BLaER1 treated with 17β-estradiol and CSF1 and Interleukin-3, amounts not matched to agents 10 nM and 100 nM (cell line): ENCODE measurements around the gene TAF1D.
"Not testable (repeated sequence)": the region's sequence is repeated elsewhere in the genome, so short reads cannot be mapped to it uniquely, and the experiment has no call there.

Source experiments
- H3K27ac ChIP-seq, 11 experiments: shearing (Covaris generic); formaldehyde crosslinking; 2 replicates each; pipeline ENCODE4 v1.8.1; 2022
- H3K27me3 ChIP-seq, 11 experiments: shearing (Covaris generic); formaldehyde crosslinking; 2 replicates each; pipeline ENCODE4 v1.8.1; 2022
- H3K36me3 ChIP-seq, 11 experiments: shearing (Covaris generic); formaldehyde crosslinking; 2 replicates each; pipeline ENCODE4 v1.8.1; 2022
- H3K4me1 ChIP-seq, 10 experiments: shearing (Covaris generic); formaldehyde crosslinking; 2 replicates each; pipeline ENCODE4 v1.8.1; 2022
- H3K4me2 ChIP-seq, 11 experiments: shearing (Covaris generic); formaldehyde crosslinking; 2 replicates each; pipeline ENCODE4 v1.8.1; 2022
- H3K4me3 ChIP-seq, 10 experiments: shearing (Covaris generic); formaldehyde crosslinking; 2 replicates each; pipeline ENCODE4 v1.8.1; 2022
- H3K9ac ChIP-seq, 11 experiments: shearing (Covaris generic); formaldehyde crosslinking; 2 replicates each; pipeline ENCODE4 v1.8.1; 2022
- H3K9me3 ChIP-seq, 11 experiments: shearing (Covaris generic); formaldehyde crosslinking; replicated peaks in 1 of 11; 2 replicates each; pipeline ENCODE4 v1.8.1; 2022
- H4K20me1 ChIP-seq, 11 experiments: shearing (Covaris generic); formaldehyde crosslinking; 2 replicates each; pipeline ENCODE4 v1.8.1; 2022
- Cebpa-rat ChIP-seq, 11 experiments: shearing (Covaris generic); IDR thresholded peaks; 2 replicates each; pipeline ENCODE4 v1.8.1; 2022

The TAF1D gene, protein sequence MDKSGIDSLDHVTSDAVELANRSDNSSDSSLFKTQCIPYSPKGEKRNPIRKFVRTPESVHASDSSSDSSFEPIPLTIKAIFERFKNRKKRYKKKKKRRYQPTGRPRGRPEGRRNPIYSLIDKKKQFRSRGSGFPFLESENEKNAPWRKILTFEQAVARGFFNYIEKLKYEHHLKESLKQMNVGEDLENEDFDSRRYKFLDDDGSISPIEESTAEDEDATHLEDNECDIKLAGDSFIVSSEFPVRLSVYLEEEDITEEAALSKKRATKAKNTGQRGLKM

DNA sequence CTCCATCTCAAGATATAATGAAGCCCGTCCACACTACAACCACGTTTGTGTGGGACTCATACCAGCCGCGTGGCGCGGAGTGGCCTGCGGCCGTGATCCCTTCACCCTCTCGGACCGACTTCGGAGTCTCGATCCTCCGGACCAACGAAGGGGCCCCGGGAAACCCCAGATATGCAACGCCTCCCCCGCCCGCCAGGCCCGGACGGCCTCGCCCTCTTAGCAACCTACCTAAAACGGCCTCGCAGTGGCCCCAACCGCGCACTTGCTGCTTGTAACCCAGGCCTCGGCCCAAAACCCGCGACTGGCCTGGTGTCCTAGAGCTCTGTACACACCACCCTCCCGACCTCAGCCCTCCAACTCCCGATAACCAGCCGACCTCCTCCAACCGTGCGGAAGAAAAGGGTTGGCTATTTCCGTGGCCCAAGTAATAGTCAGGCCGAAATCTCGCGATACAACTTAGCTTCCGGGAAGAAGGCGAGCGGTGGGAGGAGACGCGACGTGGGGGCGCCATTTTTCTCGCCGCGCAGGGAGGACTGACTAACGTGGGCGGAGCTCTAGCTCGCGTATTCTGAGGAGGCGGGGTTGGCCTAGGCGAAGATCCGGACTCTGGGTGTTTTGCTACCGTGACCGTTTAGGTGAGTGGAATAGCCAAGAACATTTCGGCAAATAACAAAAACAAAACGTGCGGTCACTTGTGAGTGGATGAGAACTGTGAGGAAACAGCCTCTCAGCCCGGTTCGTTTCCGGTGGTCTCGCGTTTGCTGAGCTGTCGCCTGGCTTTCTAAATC, at the start of gene TAF1D, which contains the start of gene C11orf54:
TSS of gene TAF1D (minus strand) at position 402 of the 788 bp plus-strand sequence. CDS start 2,191 bp downstream, outside the sequence.
TSS of gene C11orf54 (plus strand) at position 579 of the 788 bp plus-strand sequence. CDS start 5,722 bp downstream, outside the sequence.
- no peaks in the 10 kb centered on the region for H3K9me3 ChIP-seq
- no peaks in the 10 kb centered on the region for H3K27me3 ChIP-seq
- H3K36me3 ChIP-seq: peaks cover 42 to 53% (median 50%) of the 10 kb centered on the region in 11 experiments
- H3K4me1 ChIP-seq: peaks cover 39 to 58% (median 48%) of the 10 kb centered on the region in 10 experiments
- no peak for TF ChIP-seq Cebpa-rat (IDR thresholded peaks at IDR 0.05)
- H3K9ac ChIP-seq: peak within 1 kb of the TSS; percentile 91 to 99 (median 98)
- peaks cover 40 to 50% (median 43%) of the 10 kb centered on the region in 11 experiments for H4K20me1 ChIP-seq
- H3K27ac ChIP-seq: peak within 1 kb of the TSS; percentile 91 to 99 (median 97)
- H3K4me2 ChIP-seq: peak within 1 kb of the TSS; percentile 86 to 99 (median 95)
- peak within 1 kb of the TSS; percentile 74 to 97 (median 82) for H3K4me3 ChIP-seq

DNA sequence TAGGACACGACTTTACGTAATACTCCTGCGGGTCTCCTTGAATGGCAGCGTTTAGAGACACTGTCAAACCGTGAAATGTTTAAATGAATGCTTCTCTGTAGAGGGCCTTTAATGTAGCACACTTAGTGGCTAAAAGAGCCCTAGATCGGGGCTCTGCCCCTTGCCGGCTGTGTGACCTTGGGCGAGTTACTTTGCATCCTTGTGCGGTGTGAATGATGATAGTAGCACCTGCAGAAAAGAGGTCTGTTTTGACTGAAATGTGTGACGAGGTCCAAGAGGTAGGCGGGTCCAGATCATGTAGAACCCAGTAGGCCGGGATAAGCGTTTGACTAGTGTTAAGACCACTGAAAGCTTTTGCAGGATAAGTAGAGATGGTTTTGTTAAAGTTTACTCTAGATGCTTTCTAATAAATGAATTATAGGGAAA, 43.7 kb upstream of the TAF1D start:
- Histone ChIP-seq H3K4me1 (peaks cover 23 to 35% (median 30%) of the 10 kb centered on the region in 10 experiments), H3K9ac (peak overlapping the region; percentile 90 to 100 (median 99)), H3K36me3 (peaks cover 17 to 46% (median 43%) of the 10 kb centered on the region in 11 experiments), H3K27me3 (no peaks in the 10 kb centered on the region), H3K9me3 (peaks cover 0 to 6% (median 0%) of the 10 kb centered on the region in 11 experiments; a peak in 3 of 22 replicates), H3K4me3 (peak overlapping the region; percentile 82 to 99 (median 93)), H3K27ac (peak overlapping the region; percentile 85 to 100 (median 98); a peak in 21 of 22 replicates), H3K4me2 (peak overlapping the region; percentile 89 to 99 (median 97)), H4K20me1 (peaks cover 51 to 57% (median 53%) of the 10 kb centered on the region in 11 experiments)
- no peak for TF ChIP-seq Cebpa-rat (IDR thresholded peaks at IDR 0.05)

- Histone ChIP-seq H4K20me1 (peaks cover 45 to 51% (median 47%) of the 10 kb centered on the region in 11 experiments), H3K9me3 (peaks cover 0 to 11% (median 0%) of the 10 kb centered on the region in 11 experiments; a peak in 3 of 22 replicates), H3K4me1 (peaks cover 23 to 35% (median 30%) of the 10 kb centered on the region in 10 experiments), H3K4me2 (peak within 1 kb of the TSS; percentile 89 to 99 (median 97)), H3K36me3 (peaks cover 12 to 40% (median 37%) of the 10 kb centered on the region in 11 experiments; a peak in 21 of 22 replicates), H3K4me3 (peak within 1 kb of the TSS; percentile 82 to 99 (median 93)), H3K27ac (peak within 1 kb of the TSS; percentile 85 to 100 (median 98)), H3K9ac (peak within 1 kb of the TSS; percentile 90 to 100 (median 99)), H3K27me3 (no peaks in the 10 kb centered on the region)
- no peak for TF ChIP-seq Cebpa-rat (IDR thresholded peaks at IDR 0.05)
These were observed 43.0 kb upstream of the TAF1D start, which contains the start of gene MED17 for GRCh38 chr11:93784145-93784934. MED17 (plus strand) TSS chr11:93784282; CDS start chr11:93784514, 232 bp downstream.

GRCh38 chr11:93783765-93784144, 42.5 kb upstream of the TAF1D start:
- peaks cover 6 to 34% (median 31%) of the 10 kb centered on the region in 11 experiments; a peak in 21 of 22 replicates for H3K36me3 ChIP-seq
- no peaks in the 10 kb centered on the region for H3K27me3 ChIP-seq
- H4K20me1 ChIP-seq: peaks cover 39 to 45% (median 41%) of the 10 kb centered on the region in 11 experiments
- H3K27ac ChIP-seq: peak overlapping the region in 10 of 11 experiments; percentile 94 to 100 (median 98); a peak in 19 of 22 replicates
- peaks cover 23 to 35% (median 30%) of the 10 kb centered on the region in 10 experiments for H3K4me1 ChIP-seq
- peak overlapping the region; percentile 90 to 100 (median 99) for H3K9ac ChIP-seq
- H3K4me3 ChIP-seq: peak overlapping the region; percentile 82 to 99 (median 93)
- peak overlapping the region; percentile 65 to 97 (median 79) for H3K4me2 ChIP-seq
- TF ChIP-seq Cebpa-rat (IDR thresholded peaks at IDR 0.05): no peak
- peaks cover 0 to 11% (median 0%) of the 10 kb centered on the region in 11 experiments; a peak in 3 of 22 replicates for H3K9me3 ChIP-seq

DNA sequence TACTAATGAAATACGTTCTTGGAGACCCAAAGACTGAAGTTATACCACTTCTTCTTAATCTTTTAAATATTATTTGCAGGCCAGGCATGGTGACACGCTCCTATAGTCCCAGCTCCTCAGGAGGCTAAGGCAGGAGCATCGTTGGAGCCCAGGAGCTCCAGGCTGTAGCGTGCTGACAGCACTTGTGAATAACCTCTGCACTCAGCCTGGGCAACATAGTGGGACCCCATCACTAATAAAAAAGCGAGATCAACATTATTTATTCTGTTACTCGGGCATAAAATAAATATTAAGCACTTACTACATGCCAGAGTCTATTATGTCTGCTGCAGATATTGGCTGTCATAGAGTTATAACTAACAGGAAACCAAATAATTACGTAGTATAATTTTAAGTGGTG, 42.1 kb upstream of the TAF1D start:
- Histone ChIP-seq H3K27ac (peak overlapping the region in 9 of 11 experiments; percentile 96 to 100 (median 98); a peak in 17 of 22 replicates), H3K4me2 (peak overlapping the region; percentile 65 to 97 (median 79)), H3K36me3 (peaks cover 2 to 30% (median 27%) of the 10 kb centered on the region in 11 experiments; a peak in 21 of 22 replicates), H3K9ac (peak overlapping the region; percentile 90 to 100 (median 99); a peak in 21 of 22 replicates), H4K20me1 (peaks cover 35 to 41% (median 37%) of the 10 kb centered on the region in 11 experiments), H3K27me3 (no peaks in the 10 kb centered on the region), H3K4me1 (peaks cover 23 to 35% (median 30%) of the 10 kb centered on the region in 10 experiments), H3K4me3 (peak overlapping the region; percentile 82 to 99 (median 93)), H3K9me3 (peaks cover 0 to 11% (median 0%) of the 10 kb centered on the region in 11 experiments; a peak in 3 of 22 replicates)
- TF ChIP-seq Cebpa-rat (IDR thresholded peaks at IDR 0.05): no peak

GRCh38 chr11:93775289-93775688, 34.0 kb upstream of the TAF1D start:
- H3K9ac ChIP-seq: no peak overlapping the region
- H3K9me3 ChIP-seq: peaks cover 16 to 39% (median 30%) of the 10 kb centered on the region in 11 experiments
- no peaks in the 10 kb centered on the region for H4K20me1 ChIP-seq
- H3K4me2 ChIP-seq: peak overlapping the region in 8 of 11 experiments; percentile 27 to 64 (median 52); a peak in 13 of 22 replicates
- no peak overlapping the region for H3K4me3 ChIP-seq
- peak overlapping the region in 8 of 11 experiments; percentile 29 to 65 (median 60); a peak in 9 of 22 replicates for H3K27ac ChIP-seq
- H3K4me1 ChIP-seq: peaks cover 11 to 35% (median 26%) of the 10 kb centered on the region in 10 experiments
- no peaks in the 10 kb centered on the region for H3K27me3 ChIP-seq
- TF ChIP-seq Cebpa-rat (IDR thresholded peaks at IDR 0.05): no peak
- peaks cover 6 to 16% (median 12%) of the 10 kb centered on the region in 11 experiments; a peak in 14 of 22 replicates for H3K36me3 ChIP-seq

- Histone ChIP-seq H3K9ac (peak overlapping the region in 1 of 11 experiments; percentile 40; a peak in 1 of 22 replicates), H3K4me2 (peak overlapping the region; percentile 14 to 64 (median 48); a peak in 20 of 22 replicates), H3K4me1 (peaks cover 11 to 37% (median 26%) of the 10 kb centered on the region in 10 experiments), H3K9me3 (peaks cover 16 to 39% (median 28%) of the 10 kb centered on the region in 11 experiments), H3K27ac (peak overlapping the region in 9 of 11 experiments; percentile 29 to 65 (median 58); a peak in 16 of 22 replicates), H3K36me3 (peaks cover 6 to 16% (median 12%) of the 10 kb centered on the region in 11 experiments; a peak in 13 of 22 replicates)
- not testable (repeated sequence) for H3K4me3 ChIP-seq, H3K27me3 ChIP-seq, H4K20me1 ChIP-seq
These were observed 33.3 kb upstream of the TAF1D start for GRCh38 chr11:93774560-93774959.
